Myocyte (in vitro differentiated cells): ENCODE measurements around the gene PEA15. TPM values are rescaled to one million over a fixed set of nuclear protein-coding genes. Genes with fewer than 3 reads are reported as not detected.
A peak's percentile ranks its signal among the peaks of the same experiment; 100 is the strongest.

ENCODE experiments used
- DNase-seq: peaks from one replicate; pipeline ENCODE4 v3.0.0-alpha.2; 2012; ENCODE audit warnings: low read depth
- polyA plus RNA-seq: library from polyadenylated mRNA; unstranded; fragments of >200 nt; gene quantifications from one replicate; pipeline ENCODE4 v1.2.1, GENCODE V29; 2012; ENCODE audit warnings: missing spikeins
- total RNA-seq: library from RNA; depleted of rRNA; stranded (reverse); fragments of >200 nt; gene quantifications from 2 replicates; pipeline ENCODE4 v1.2.3, GENCODE V29; 2014

PEA15 gene
- 221 and 228 TPM in 2 replicates for total RNA-seq
- 1,080 TPM for polyA plus RNA-seq

- peak; percentile 77 for DNase-seq
Observed at GRCh38 chr1:160205242-160206035, at the start of gene PEA15. TSS of gene PEA15 (plus strand) at chr1:160205384. CDS start at chr1:160211545, 6,161 bp downstream.

- peak; percentile 69 for DNase-seq
Observed at GRCh38 chr1:160156361-160156760, 48.8 kb upstream of the PEA15 start.

- DNase-seq: no peak
Observed at GRCh38 chr1:160157174-160157573, 48.0 kb upstream of the PEA15 start.

GRCh38 chr1:160158031-160158430 lies 47.2 kb upstream of the PEA15 start:
- DNase-seq: peak; percentile 83

- no peak for DNase-seq
Observed at GRCh38 chr1:160158534-160158933, 46.6 kb upstream of the PEA15 start.

- DNase-seq: peak; percentile 39
Observed at GRCh38 chr1:160159846-160160245, 45.3 kb upstream of the PEA15 start.

GRCh38 chr1:160161965-160162705 lies 43.0 kb upstream of the PEA15 start:
- peak; percentile 62 for DNase-seq

GRCh38 chr1:160162931-160163330 lies 42.3 kb upstream of the PEA15 start:
- no peak for DNase-seq

GRCh38 chr1:160163615-160164014 lies 41.6 kb upstream of the PEA15 start:
- DNase-seq: peak; percentile 52

- no peak for DNase-seq
Observed at GRCh38 chr1:160164121-160164520, 41.1 kb upstream of the PEA15 start.

- no peak for DNase-seq
Observed at GRCh38 chr1:160166166-160166868, 38.9 kb upstream of the PEA15 start.

- DNase-seq: no peak
Observed at GRCh38 chr1:160167056-160167455, 38.1 kb upstream of the PEA15 start.

- DNase-seq: peak; percentile 71
Observed at GRCh38 chr1:160167580-160167979, 37.6 kb upstream of the PEA15 start.

- no peak for DNase-seq
Observed at GRCh38 chr1:160168016-160168415, 37.2 kb upstream of the PEA15 start.

- DNase-seq: no peak
Observed at GRCh38 chr1:160168609-160169369, 36.4 kb upstream of the PEA15 start.

GRCh38 chr1:160169553-160170399 lies 35.4 kb upstream of the PEA15 start:
- DNase-seq: no peak

GRCh38 chr1:160171354-160171753 lies 33.8 kb upstream of the PEA15 start:
- no peak for DNase-seq

GRCh38 chr1:160171980-160172379 lies 33.2 kb upstream of the PEA15 start:
- no peak for DNase-seq

GRCh38 chr1:160177231-160177630 lies 28.0 kb upstream of the PEA15 start:
- no peak for DNase-seq

- no peak for DNase-seq
Observed at GRCh38 chr1:160177667-160178066, 27.5 kb upstream of the PEA15 start.
